Neural cell (in vitro differentiated cells): ENCODE results near the gene VDAC1.

Experiments used
- CTCF ChIP-seq: fragments of 450-650 bp; IDR thresholded peaks from 2 replicates; pipeline ENCODE4 v1.5.1; 2014; ENCODE audit warnings: antibody characterized with exemption, mild to moderate bottlenecking, moderate library complexity; ENCODE audit not compliant: poor library complexity, severe bottlenecking
- EP300 ChIP-seq: fragments of 450-650 bp; conservative IDR thresholded peaks from 2 replicates; pipeline ENCODE4 v1.6.1; 2014; ENCODE audit warnings: antibody characterized with exemption, mild to moderate bottlenecking, moderate library complexity; ENCODE audit not compliant: poor library complexity, severe bottlenecking
- EZH2 ChIP-seq: fragments of 200-600, 300-800 bp; shearing (Covaris generic), sonication (generic); IDR thresholded peaks from 2 replicates; pipeline ENCODE4 v1.6.1; 2014; ENCODE audit warnings: antibody characterized with exemption, low read length, borderline replicate concordance, mild to moderate bottlenecking; ENCODE audit not compliant: insufficient read depth, poor library complexity, severe bottlenecking
- MXI1 ChIP-seq: fragments of 450-650 bp; conservative IDR thresholded peaks from 2 replicates; pipeline ENCODE4 v1.6.1; 2014; ENCODE audit warnings: antibody characterized with exemption, mild to moderate bottlenecking; ENCODE audit not compliant: poor library complexity, severe bottlenecking
- POLR2AphosphoS5 ChIP-seq: IDR thresholded peaks from 2 replicates; pipeline ENCODE4 v1.6.1; 2012
- RAD21 ChIP-seq: fragments of 450-650 bp; conservative IDR thresholded peaks from 2 replicates; pipeline ENCODE4 v1.6.1; 2014; ENCODE audit warnings: antibody characterized with exemption, mild to moderate bottlenecking, moderate library complexity
- SMC3 ChIP-seq: fragments of 450-650 bp; conservative IDR thresholded peaks from 2 replicates; pipeline ENCODE4 v1.6.1; 2014; ENCODE audit warnings: antibody characterized with exemption, mild to moderate bottlenecking, moderate library complexity; ENCODE audit not compliant: poor library complexity
- TAF1 ChIP-seq: IDR thresholded peaks from 2 replicates; pipeline ENCODE4 v1.6.1; 2012; ENCODE audit warnings: low read depth
- TF ChIP-seq, protein P1 (sequence below): IDR thresholded peaks from 2 replicates; pipeline ENCODE4 v1.6.1; 2012; ENCODE audit warnings: borderline replicate concordance

DNA sequence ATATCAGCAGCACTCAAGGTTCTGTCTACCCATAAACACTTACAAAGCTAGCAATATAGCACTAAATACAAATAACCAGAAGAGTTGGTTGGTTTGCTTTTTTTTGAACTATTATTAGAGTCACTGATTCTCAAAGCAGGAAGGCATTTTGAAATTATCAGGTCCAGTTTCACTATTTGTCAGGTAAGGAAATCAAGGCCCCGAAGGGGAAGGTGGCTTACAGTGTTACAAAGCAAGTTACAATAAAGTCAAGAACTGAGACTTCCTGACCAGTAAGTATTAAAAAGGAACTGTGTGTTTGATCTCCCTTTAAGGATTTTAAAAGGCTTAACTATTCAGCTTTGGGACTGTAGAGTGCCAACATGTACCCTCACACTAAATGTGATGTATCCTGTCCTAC lies 47.2 kb downstream of the VDAC1 start:
- TF ChIP-seq CTCF = no peak
- TF ChIP-seq, protein P1, sequence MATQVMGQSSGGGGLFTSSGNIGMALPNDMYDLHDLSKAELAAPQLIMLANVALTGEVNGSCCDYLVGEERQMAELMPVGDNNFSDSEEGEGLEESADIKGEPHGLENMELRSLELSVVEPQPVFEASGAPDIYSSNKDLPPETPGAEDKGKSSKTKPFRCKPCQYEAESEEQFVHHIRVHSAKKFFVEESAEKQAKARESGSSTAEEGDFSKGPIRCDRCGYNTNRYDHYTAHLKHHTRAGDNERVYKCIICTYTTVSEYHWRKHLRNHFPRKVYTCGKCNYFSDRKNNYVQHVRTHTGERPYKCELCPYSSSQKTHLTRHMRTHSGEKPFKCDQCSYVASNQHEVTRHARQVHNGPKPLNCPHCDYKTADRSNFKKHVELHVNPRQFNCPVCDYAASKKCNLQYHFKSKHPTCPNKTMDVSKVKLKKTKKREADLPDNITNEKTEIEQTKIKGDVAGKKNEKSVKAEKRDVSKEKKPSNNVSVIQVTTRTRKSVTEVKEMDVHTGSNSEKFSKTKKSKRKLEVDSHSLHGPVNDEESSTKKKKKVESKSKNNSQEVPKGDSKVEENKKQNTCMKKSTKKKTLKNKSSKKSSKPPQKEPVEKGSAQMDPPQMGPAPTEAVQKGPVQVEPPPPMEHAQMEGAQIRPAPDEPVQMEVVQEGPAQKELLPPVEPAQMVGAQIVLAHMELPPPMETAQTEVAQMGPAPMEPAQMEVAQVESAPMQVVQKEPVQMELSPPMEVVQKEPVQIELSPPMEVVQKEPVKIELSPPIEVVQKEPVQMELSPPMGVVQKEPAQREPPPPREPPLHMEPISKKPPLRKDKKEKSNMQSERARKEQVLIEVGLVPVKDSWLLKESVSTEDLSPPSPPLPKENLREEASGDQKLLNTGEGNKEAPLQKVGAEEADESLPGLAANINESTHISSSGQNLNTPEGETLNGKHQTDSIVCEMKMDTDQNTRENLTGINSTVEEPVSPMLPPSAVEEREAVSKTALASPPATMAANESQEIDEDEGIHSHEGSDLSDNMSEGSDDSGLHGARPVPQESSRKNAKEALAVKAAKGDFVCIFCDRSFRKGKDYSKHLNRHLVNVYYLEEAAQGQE = no peak
- no peak for TF ChIP-seq SMC3
- no peak for TF ChIP-seq MXI1
- no peak for TF ChIP-seq EZH2
- no peak for TF ChIP-seq EP300
- no peak for TF ChIP-seq POLR2AphosphoS5
- TF ChIP-seq TAF1 = no peak
- no peak for TF ChIP-seq RAD21
